ENCODE measurements around the gene VPS35.
A peak's percentile ranks its signal among the peaks of the same experiment; 100 is the strongest.

VPS35 gene

DNA sequence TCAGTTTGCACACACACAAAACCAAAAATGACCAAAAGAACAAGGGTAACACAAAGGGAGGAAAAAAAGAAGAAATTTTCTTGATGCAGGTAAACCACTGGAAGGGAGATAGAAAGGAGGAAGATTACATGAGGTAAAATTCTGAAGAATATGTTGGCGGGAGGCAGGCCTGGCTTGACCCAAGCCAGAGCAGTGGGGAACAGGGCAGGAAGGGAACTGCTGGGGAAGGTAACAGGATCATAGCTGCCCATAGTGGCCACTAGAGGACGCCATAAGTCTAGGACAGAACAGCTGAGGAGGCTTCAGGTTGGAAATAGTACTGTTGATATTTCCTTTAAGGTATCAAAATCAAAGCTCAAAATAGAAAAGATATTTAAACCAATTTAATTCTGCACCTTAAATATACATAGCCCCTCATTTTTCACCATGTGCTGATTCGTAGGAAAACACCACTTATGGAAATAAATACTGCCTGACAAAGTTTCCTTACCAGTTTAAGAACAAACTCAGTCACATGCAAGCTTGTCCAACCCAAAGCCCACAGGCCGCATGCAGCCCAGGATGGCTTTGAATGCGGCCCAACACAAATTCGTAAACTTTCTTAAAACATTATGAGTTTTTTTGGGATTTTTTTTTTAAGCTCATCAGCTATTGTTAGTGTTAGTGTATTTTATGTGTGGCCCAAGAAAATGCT lies 15.5 kb downstream of the VPS35 start (continued):
- TF ChIP-seq, protein P1, sequence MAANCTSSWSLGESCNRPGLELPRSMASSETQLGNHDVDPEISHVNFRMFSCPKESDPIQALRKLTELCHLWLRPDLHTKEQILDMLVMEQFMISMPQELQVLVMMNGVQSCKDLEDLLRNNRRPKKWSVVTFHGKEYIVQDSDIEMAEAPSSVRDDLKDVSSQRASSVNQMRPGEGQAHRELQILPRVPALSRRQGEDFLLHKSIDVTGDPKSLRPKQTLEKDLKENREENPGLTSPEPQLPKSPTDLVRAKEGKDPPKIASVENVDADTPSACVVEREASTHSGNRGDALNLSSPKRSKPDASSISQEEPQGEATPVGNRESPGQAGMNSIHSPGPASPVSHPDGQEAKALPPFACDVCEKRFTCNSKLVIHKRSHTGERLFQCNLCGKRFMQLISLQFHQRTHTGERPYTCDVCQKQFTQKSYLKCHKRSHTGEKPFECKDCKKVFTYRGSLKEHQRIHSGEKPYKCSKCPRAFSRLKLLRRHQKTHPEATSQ (tag by site-specific recombination; IDR thresholded peaks at IDR 0.05), result no peak
- TF ChIP-seq ZNF202 (tag by site-specific recombination; IDR thresholded peaks at IDR 0.05; ENCODE audit: borderline replicate concordance), result no peak
- TF ChIP-seq SETDB1 (IDR thresholded peaks at IDR 0.05; ENCODE audit: insufficient read length, low read length), result no peak
- no peak for TF ChIP-seq HOXC10 (CRISPR knock-in tag; IDR thresholded peaks at IDR 0.05)
- TF ChIP-seq ZNF214 (tag by site-specific recombination; IDR thresholded peaks at IDR 0.05; ENCODE audit: borderline replicate concordance), result no peak

DNA sequence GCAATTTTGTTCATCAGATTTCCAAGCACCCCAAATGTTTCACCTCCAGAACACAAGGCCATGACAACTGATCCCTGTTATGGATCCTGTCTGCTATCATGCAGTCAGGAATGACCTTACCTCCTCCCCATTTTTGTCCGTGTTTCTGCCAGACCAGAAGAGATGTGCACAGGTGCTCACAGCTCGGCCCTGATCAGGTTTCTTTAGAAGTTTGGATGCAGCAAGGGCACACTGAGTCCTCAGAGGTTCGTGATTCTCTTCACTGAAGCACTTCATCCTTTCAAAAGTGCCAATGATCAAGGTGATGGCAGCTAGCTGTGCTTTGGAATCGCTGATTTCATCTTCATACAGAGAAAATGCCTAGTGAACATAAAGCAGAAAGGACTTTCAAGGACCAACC lies 26.9 kb downstream of the VPS35 start:
- Histone ChIP-seq H3K9me3 (ENCODE audit: control insufficient read depth, insufficient read depth, low read depth, low read length) (no peaks in the 10 kb centered on the region), H3K4me1 (ENCODE audit: control insufficient read depth, insufficient read depth, low read length) (no peaks in the 10 kb centered on the region), H3K4me3 (ENCODE audit: low read depth, low read length) (no peak overlapping the region), H3K27ac (ENCODE audit: extremely low read depth, low read depth, low read length) (no peak overlapping the region), H3K36me3 (ENCODE audit: control insufficient read depth in 2 of 2, insufficient read depth in 1 of 2, low read length in 2 of 2) (peaks cover 23 to 87% of the 10 kb centered on the region in 2 experiments)
- TF ChIP-seq GLI2 (tag by site-specific recombination; IDR thresholded peaks at IDR 0.05; ENCODE audit: borderline replicate concordance, low read depth) (no peak), ZNF747 (tag by site-specific recombination; IDR thresholded peaks at IDR 0.05) (no peak), ZNF600 (tag by site-specific recombination; IDR thresholded peaks at IDR 0.05) (0 out of 2 replicates have a peak, but pooled peaks have one; percentile 22), KLF9 (tag by site-specific recombination; IDR thresholded peaks at IDR 0.05; ENCODE audit: low read depth) (no peak), ZNF837 (tag by site-specific recombination; IDR thresholded peaks at IDR 0.05) (no peak), ZBTB17 (tag by site-specific recombination; IDR thresholded peaks at IDR 0.05) (no peak), ZNF132 (tag by site-specific recombination; IDR thresholded peaks at IDR 0.05; ENCODE audit: borderline replicate concordance) (no peak)
- TF ChIP-seq, protein P2, sequence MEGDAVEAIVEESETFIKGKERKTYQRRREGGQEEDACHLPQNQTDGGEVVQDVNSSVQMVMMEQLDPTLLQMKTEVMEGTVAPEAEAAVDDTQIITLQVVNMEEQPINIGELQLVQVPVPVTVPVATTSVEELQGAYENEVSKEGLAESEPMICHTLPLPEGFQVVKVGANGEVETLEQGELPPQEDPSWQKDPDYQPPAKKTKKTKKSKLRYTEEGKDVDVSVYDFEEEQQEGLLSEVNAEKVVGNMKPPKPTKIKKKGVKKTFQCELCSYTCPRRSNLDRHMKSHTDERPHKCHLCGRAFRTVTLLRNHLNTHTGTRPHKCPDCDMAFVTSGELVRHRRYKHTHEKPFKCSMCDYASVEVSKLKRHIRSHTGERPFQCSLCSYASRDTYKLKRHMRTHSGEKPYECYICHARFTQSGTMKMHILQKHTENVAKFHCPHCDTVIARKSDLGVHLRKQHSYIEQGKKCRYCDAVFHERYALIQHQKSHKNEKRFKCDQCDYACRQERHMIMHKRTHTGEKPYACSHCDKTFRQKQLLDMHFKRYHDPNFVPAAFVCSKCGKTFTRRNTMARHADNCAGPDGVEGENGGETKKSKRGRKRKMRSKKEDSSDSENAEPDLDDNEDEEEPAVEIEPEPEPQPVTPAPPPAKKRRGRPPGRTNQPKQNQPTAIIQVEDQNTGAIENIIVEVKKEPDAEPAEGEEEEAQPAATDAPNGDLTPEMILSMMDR (tag by site-specific recombination; IDR thresholded peaks at IDR 0.05), result no peak
- POLR2A ChIA-PET, result no interaction called here
- CTCF ChIA-PET, result interaction anchor here (0.7 kb wide), 2 partner anchors 12 to 34 kb away, joined by 3 to 4 read pairs; no protein-coding TSS in a partner anchor

DNA sequence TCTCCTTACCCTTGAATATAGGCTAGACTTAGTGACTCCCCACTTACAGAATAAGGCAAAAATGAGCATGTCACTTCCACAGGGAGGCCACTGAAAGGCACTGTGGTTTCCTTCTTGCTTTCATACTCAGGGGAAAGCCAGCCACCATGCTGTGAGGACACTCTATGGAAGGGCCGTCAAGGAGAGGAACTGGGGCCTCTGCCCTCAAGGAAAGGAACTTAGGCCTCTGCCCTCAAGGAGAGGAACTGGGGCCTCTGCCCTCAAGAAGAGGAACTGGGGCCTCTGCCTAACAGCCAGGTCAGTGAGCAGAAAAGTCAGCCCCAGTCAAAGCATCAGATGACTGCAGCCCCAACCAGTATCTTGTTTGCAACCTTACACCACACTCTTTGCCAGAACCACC lies 30.1 kb downstream of the VPS35 start:
- peaks cover 16 to 69% of the 10 kb centered on the region in 2 experiments for H3K36me3 ChIP-seq (ENCODE audit: control insufficient read depth in 2 of 2, insufficient read depth in 1 of 2, low read length in 2 of 2)
- no peaks in the 10 kb centered on the region for H3K9me3 ChIP-seq (ENCODE audit: control insufficient read depth, insufficient read depth, low read depth, low read length)
- H3K4me1 ChIP-seq (ENCODE audit: control insufficient read depth, insufficient read depth, low read length), result no peaks in the 10 kb centered on the region
- CTCF ChIA-PET, result interaction anchor here (1.2 kb wide), 1 partner anchor 15 kb away, joined by 3 read pairs; no protein-coding TSS in a partner anchor
- POLR2A ChIA-PET, result no interaction called here
- TF ChIP-seq ZNF549 (tag by site-specific recombination; IDR thresholded peaks at IDR 0.05), result no peak
- TF ChIP-seq ZNF76 (tag by site-specific recombination; IDR thresholded peaks at IDR 0.05; ENCODE audit: borderline replicate concordance, low read depth), result no peak
- TF ChIP-seq YY1 (tag by site-specific recombination; IDR thresholded peaks at IDR 0.05), result no peak
- TF ChIP-seq ZNF10 (tag by site-specific recombination; IDR thresholded peaks at IDR 0.05), result no peak
- no peak for TF ChIP-seq KLF7 (tag by site-specific recombination; IDR thresholded peaks at IDR 0.05; ENCODE audit: borderline replicate concordance)
- no peak for TF ChIP-seq ZNF391 (tag by site-specific recombination; IDR thresholded peaks at IDR 0.05; ENCODE audit: borderline replicate concordance, low read depth)
- no peak for TF ChIP-seq ZSCAN30 (tag by site-specific recombination; IDR thresholded peaks at IDR 0.05)
- H3K27ac ChIP-seq (ENCODE audit: extremely low read depth, low read depth, low read length), result no peak overlapping the region
- no peak overlapping the region for H3K4me3 ChIP-seq (ENCODE audit: low read depth, low read length)
